CD4-positive, CD25-positive, alpha-beta regulatory T cell (primary cell): ENCODE data around the gene SMG6. TPM values are rescaled to one million over a fixed set of nuclear protein-coding genes. Genes with fewer than 3 reads are reported as not detected.

Source experiments
- ATAC-seq, 2 donors: fragments of 150-1000 bp; cut with Tn5 transposase; one replicate each; pipeline ENCODE4 v1.10.0; 2021; ENCODE audit warnings: low read depth in 2 of 2, moderate number of reproducible peaks in 2 of 2, moderate library complexity in 1 of 2
- DNase-seq, 3 donors: peaks; one replicate each; pipeline versions ENCODE4 v3.0.0 to v3.0.0-alpha.2; 2012 to 2022; ENCODE audit warnings: mixed read lengths in 1 of 3
- H3K27ac ChIP-seq: one replicate; pipeline ENCODE4 v1.7.0; 2013; ENCODE audit warnings: mild to moderate bottlenecking, low read length; ENCODE audit not compliant: insufficient read depth, poor library complexity, severe bottlenecking
- H3K27me3 ChIP-seq: one replicate; pipeline ENCODE4 v1.7.0; 2013; ENCODE audit warnings: low read length; ENCODE audit not compliant: control insufficient read depth, insufficient read depth
- H3K36me3 ChIP-seq: one replicate; pipeline ENCODE4 v1.7.0; 2013; ENCODE audit warnings: mild to moderate bottlenecking, low read length, moderate library complexity; ENCODE audit not compliant: control insufficient read depth, insufficient read depth
- H3K4me1 ChIP-seq: 2 replicates; pipeline ENCODE4 v1.7.0; 2013; ENCODE audit warnings: mild to moderate bottlenecking, low read length; ENCODE audit not compliant: insufficient read depth, control insufficient read depth, poor library complexity, severe bottlenecking
- H3K4me3 ChIP-seq: one replicate; pipeline ENCODE4 v1.7.0; 2013; ENCODE audit warnings: low read depth, mild to moderate bottlenecking, low read length, moderate library complexity
- H3K9me3 ChIP-seq, 2 experiments: 1 replicate in 1 of 2; 2 replicates in 1 of 2; pipeline ENCODE4 v1.7.0; 2013; ENCODE audit warnings: low read length in 2 of 2, mild to moderate bottlenecking in 1 of 2, moderate library complexity in 1 of 2; ENCODE audit not compliant: control insufficient read depth in 2 of 2
- H3K27ac Mint-ChIP-seq, 3 donors: one replicate each; pipeline ENCODE4 v1.8.0; 2020 to 2022; ENCODE audit warnings: mild to moderate bottlenecking in 3 of 3, mixed read lengths in 3 of 3, moderate library complexity in 2 of 3
- H3K27me3 Mint-ChIP-seq: one replicate; pipeline ENCODE4 v1.8.0; 2022; ENCODE audit warnings: mild to moderate bottlenecking, mixed read lengths
- H3K36me3 Mint-ChIP-seq: one replicate; pipeline ENCODE4 v1.8.0; 2020; ENCODE audit warnings: mixed read lengths
- H3K4me1 Mint-ChIP-seq, 4 donors: one replicate each; pipeline ENCODE4 v1.8.0; 2020 to 2022; ENCODE audit warnings: mixed read lengths in 4 of 4, mild to moderate bottlenecking in 1 of 4
- H3K4me3 Mint-ChIP-seq, 4 donors: one replicate each; pipeline ENCODE4 v1.8.0; 2020 to 2022; ENCODE audit warnings: mild to moderate bottlenecking in 4 of 4, mixed read lengths in 4 of 4, moderate library complexity in 3 of 4
- H3K9me3 Mint-ChIP-seq, 7 donors: one replicate each; pipeline ENCODE4 v1.8.0; 2020 to 2022; ENCODE audit warnings: mixed read lengths in 7 of 7, mild to moderate bottlenecking in 3 of 7, moderate library complexity in 2 of 7
- polyA plus RNA-seq, 4 donors: library from polyadenylated mRNA; unstranded; fragments of 300-500 nt; fragmentation: Illumina TruSeq; gene quantifications; one replicate each; pipeline ENCODE4 v1.2.3, GENCODE V29; 2021
- total RNA-seq: library from RNA; stranded (reverse); gene quantifications from one replicate; pipeline ENCODE4 v1.2.3, GENCODE V29; 2022

SMG6 gene
- total and polyA plus RNA-seq, 5 donors from 2014 or later = 3.3 to 42.9 (median 4.9) TPM

GRCh38 chr17:2253768-2254406, 49.7 kb downstream of the SMG6 start:
- Histone ChIP-seq H3K36me3 (peaks cover 21% of the 10 kb centered on the region), H3K9me3 (no peaks in the 10 kb centered on the region), H3K27me3 (no peaks in the 10 kb centered on the region), H3K4me1 (peaks cover 15% of the 10 kb centered on the region), H3K4me3 (peak overlapping the region; percentile 27), H3K27ac (no peak overlapping the region)
- Mint-ChIP-seq H3K4me3 (peak overlapping the region; percentile 1 to 61 (median 40)), H3K27ac (peak overlapping the region; percentile 71 to 89 (median 83)), H3K4me1 (peaks cover 13 to 43% (median 27%) of the 10 kb centered on the region in 4 donors), H3K9me3 (no peaks in the 10 kb centered on the region), H3K27me3 (no peaks in the 10 kb centered on the region), H3K36me3 (peaks cover 33% of the 10 kb centered on the region)
- peak; percentile 58 to 75 for ATAC-seq
- peak in 2 of 3 donors; percentile 11 to 70 for DNase-seq

GRCh38 chr17:2253362-2253761, 50.2 kb downstream of the SMG6 start:
- Mint-ChIP-seq H3K9me3 (no peaks in the 10 kb centered on the region), H3K36me3 (peaks cover 38% of the 10 kb centered on the region), H3K27me3 (no peaks in the 10 kb centered on the region), H3K27ac (peak overlapping the region in 2 of 3 donors; percentile 71 to 83), H3K4me3 (peak overlapping the region in 3 of 4 donors; percentile 1 to 61 (median 23)), H3K4me1 (peaks cover 13 to 38% (median 26%) of the 10 kb centered on the region in 4 donors)
- Histone ChIP-seq H3K36me3 (peaks cover 21% of the 10 kb centered on the region), H3K27me3 (no peaks in the 10 kb centered on the region), H3K4me1 (peaks cover 13% of the 10 kb centered on the region), H3K9me3 (no peaks in the 10 kb centered on the region), H3K4me3 (no peak overlapping the region), H3K27ac (no peak overlapping the region)
- DNase-seq = no peak
- peak in 1 of 2 donors; percentile 47 for ATAC-seq

- H3K9me3 Mint-ChIP-seq = no peaks in the 10 kb centered on the region
- Histone ChIP-seq H3K27ac (no peak overlapping the region), H3K36me3 (peaks cover 24% of the 10 kb centered on the region), H3K9me3 (no peaks in the 10 kb centered on the region), H3K4me1 (peaks cover 13% of the 10 kb centered on the region), H3K27me3 (no peaks in the 10 kb centered on the region), H3K4me3 (no peak overlapping the region)
- peaks cover 13 to 31% (median 24%) of the 10 kb centered on the region in 4 donors for H3K4me1 Mint-ChIP-seq
- peak overlapping the region in 1 of 4 donors; percentile 76 for H3K4me3 Mint-ChIP-seq
- DNase-seq (no peak), ATAC-seq (no peak)
- peaks cover 38% of the 10 kb centered on the region for H3K36me3 Mint-ChIP-seq
- H3K27me3 Mint-ChIP-seq = no peaks in the 10 kb centered on the region
- peak overlapping the region in 2 of 3 donors; percentile 32 to 56 for H3K27ac Mint-ChIP-seq
These were observed 52.5 kb downstream of the SMG6 start for GRCh38 chr17:2251098-2251497.

GRCh38 chr17:2250140-2251095, 53.2 kb downstream of the SMG6 start:
- Histone ChIP-seq H3K4me3 (no peak overlapping the region), H3K27ac (no peak overlapping the region), H3K27me3 (no peaks in the 10 kb centered on the region), H3K36me3 (peaks cover 24% of the 10 kb centered on the region), H3K9me3 (no peaks in the 10 kb centered on the region), H3K4me1 (peaks cover 13% of the 10 kb centered on the region)
- H3K9me3 Mint-ChIP-seq = no peaks in the 10 kb centered on the region
- H3K27me3 Mint-ChIP-seq = no peaks in the 10 kb centered on the region
- no peak overlapping the region for H3K4me3 Mint-ChIP-seq
- peaks cover 34% of the 10 kb centered on the region for H3K36me3 Mint-ChIP-seq
- ATAC-seq (no peak), DNase-seq (no peak)
- peak overlapping the region in 2 of 3 donors; percentile 3 to 32 for H3K27ac Mint-ChIP-seq
- peaks cover 13 to 31% (median 24%) of the 10 kb centered on the region in 4 donors for H3K4me1 Mint-ChIP-seq

- Histone ChIP-seq H3K36me3 (peaks cover 36% of the 10 kb centered on the region), H3K27me3 (no peaks in the 10 kb centered on the region), H3K9me3 (no peaks in the 10 kb centered on the region), H3K4me3 (no peak overlapping the region), H3K4me1 (no peaks in the 10 kb centered on the region), H3K27ac (no peak overlapping the region)
- Mint-ChIP-seq H3K27me3 (no peaks in the 10 kb centered on the region), H3K36me3 (peaks cover 32% of the 10 kb centered on the region), H3K4me3 (no peak overlapping the region), H3K4me1 (peaks cover 0 to 21% (median 14%) of the 10 kb centered on the region in 4 donors), H3K9me3 (no peaks in the 10 kb centered on the region), H3K27ac (peak overlapping the region in 2 of 3 donors; percentile 11 to 23)
- DNase-seq = no peak
- no peak for ATAC-seq
These were observed 56.6 kb downstream of the SMG6 start for GRCh38 chr17:2247005-2247404.

- Mint-ChIP-seq H3K4me1 (peaks cover 0 to 20% (median 13%) of the 10 kb centered on the region in 4 donors), H3K27me3 (no peaks in the 10 kb centered on the region), H3K27ac (peak overlapping the region in 1 of 3 donors; percentile 71), H3K36me3 (peaks cover 41% of the 10 kb centered on the region), H3K4me3 (no peak overlapping the region), H3K9me3 (no peaks in the 10 kb centered on the region)
- H3K27ac ChIP-seq = peak overlapping the region; percentile 37
- peak; percentile 60 to 80 (median 77) for DNase-seq
- H3K27me3 ChIP-seq = no peaks in the 10 kb centered on the region
- H3K4me3 ChIP-seq = no peak overlapping the region
- peaks cover 35% of the 10 kb centered on the region for H3K36me3 ChIP-seq
- no peaks in the 10 kb centered on the region for H3K4me1 ChIP-seq
- H3K9me3 ChIP-seq = no peaks in the 10 kb centered on the region
- peak; percentile 79 for ATAC-seq
These were observed 58.8 kb downstream of the SMG6 start for GRCh38 chr17:2244545-2245525.

- H3K4me3 Mint-ChIP-seq = no peak overlapping the region
- Histone ChIP-seq H3K36me3 (peaks cover 27% of the 10 kb centered on the region), H3K27me3 (no peaks in the 10 kb centered on the region), H3K4me1 (no peaks in the 10 kb centered on the region), H3K9me3 (no peaks in the 10 kb centered on the region), H3K27ac (no peak overlapping the region), H3K4me3 (no peak overlapping the region)
- peak overlapping the region in 1 of 3 donors; percentile 56 for H3K27ac Mint-ChIP-seq
- H3K9me3 Mint-ChIP-seq = no peaks in the 10 kb centered on the region
- H3K4me1 Mint-ChIP-seq = peaks cover 0 to 20% (median 11%) of the 10 kb centered on the region in 4 donors
- DNase-seq (no peak), ATAC-seq (no peak)
- no peaks in the 10 kb centered on the region for H3K27me3 Mint-ChIP-seq
- H3K36me3 Mint-ChIP-seq = peaks cover 34% of the 10 kb centered on the region
These were observed 59.6 kb downstream of the SMG6 start for GRCh38 chr17:2243953-2244352.
